Trophoblast cell (in vitro differentiated cells and primary cell): ENCODE results near the gene SPDYE16.
"Not testable (repeated sequence)": the region's sequence is repeated elsewhere in the genome, so short reads cannot be mapped to it uniquely, and the experiment has no call there.

Experiments
- DNase-seq, 2 donors: peaks; one replicate each; pipeline ENCODE4 v3.0.0-alpha.2; 2016
- H2AFZ ChIP-seq: 2 replicates; pipeline ENCODE4 v1.6.1; 2013; ENCODE audit warnings: low read length, moderate library complexity, mild to moderate bottlenecking; ENCODE audit not compliant: insufficient read depth, poor library complexity
- H2AK5ac ChIP-seq: 2 replicates; pipeline ENCODE4 v1.6.1; 2013; ENCODE audit warnings: mild to moderate bottlenecking, low read length
- H2BK120ac ChIP-seq: 2 replicates; pipeline ENCODE4 v1.6.1; 2013; ENCODE audit warnings: low read length, mild to moderate bottlenecking, moderate library complexity; ENCODE audit not compliant: insufficient read depth, poor library complexity
- H2BK12ac ChIP-seq: 2 replicates; pipeline ENCODE4 v1.6.1; 2013; ENCODE audit warnings: mild to moderate bottlenecking, low read length, moderate library complexity
- H2BK5ac ChIP-seq: 2 replicates; pipeline ENCODE4 v1.6.1; 2013; ENCODE audit warnings: low read length, low read depth, moderate library complexity, mild to moderate bottlenecking; ENCODE audit not compliant: poor library complexity
- H3K14ac ChIP-seq: 2 replicates; pipeline ENCODE4 v1.6.1; 2013; ENCODE audit warnings: mild to moderate bottlenecking, low read length
- H3K18ac ChIP-seq: 2 replicates; pipeline ENCODE4 v1.6.1; 2013; ENCODE audit warnings: mild to moderate bottlenecking, low read length
- H3K23ac ChIP-seq: 2 replicates; pipeline ENCODE4 v1.6.1; 2013; ENCODE audit warnings: low read length
- H3K27ac ChIP-seq: 2 replicates; pipeline ENCODE4 v1.5.1; 2013; ENCODE audit warnings: low read depth, mild to moderate bottlenecking, inconsistent platforms, low read length, moderate library complexity
- H3K27me3 ChIP-seq: 2 replicates; pipeline ENCODE4 v1.6.1; 2013; ENCODE audit warnings: inconsistent platforms, mild to moderate bottlenecking, low read length, moderate library complexity; ENCODE audit not compliant: insufficient read depth
- H3K36me3 ChIP-seq, 2 experiments: 1 replicate in 1 of 2; 2 replicates in 1 of 2; pipeline ENCODE4 v1.6.1; 2013; ENCODE audit warnings: low read length in 2 of 2, mild to moderate bottlenecking in 2 of 2, moderate library complexity in 1 of 2; ENCODE audit not compliant: insufficient read depth in 2 of 2, control insufficient read depth in 1 of 2
- H3K4ac ChIP-seq: 2 replicates; pipeline ENCODE4 v1.6.1; 2013; ENCODE audit warnings: low read depth, mild to moderate bottlenecking, low read length, moderate library complexity
- H3K4me1 ChIP-seq, 2 experiments: 1 replicate in 1 of 2; 2 replicates in 1 of 2; pipeline ENCODE4 v1.6.1; 2013; ENCODE audit warnings: low read length in 2 of 2, mild to moderate bottlenecking in 2 of 2, moderate library complexity in 1 of 2; ENCODE audit not compliant: insufficient read depth in 2 of 2, control insufficient read depth in 1 of 2
- H3K4me2 ChIP-seq: 2 replicates; pipeline ENCODE4 v1.6.1; 2013; ENCODE audit warnings: inconsistent platforms, mild to moderate bottlenecking, low read length, moderate library complexity
- H3K4me3 ChIP-seq: 2 replicates; pipeline ENCODE4 v1.5.1; 2013; ENCODE audit warnings: mild to moderate bottlenecking, low read depth, low read length, inconsistent platforms
- H3K79me1 ChIP-seq: one replicate; pipeline ENCODE4 v1.6.1; 2013; ENCODE audit warnings: low read length
- H3K79me2 ChIP-seq: 2 replicates; pipeline ENCODE4 v1.6.1; 2013; ENCODE audit warnings: low read length, mild to moderate bottlenecking; ENCODE audit not compliant: control insufficient read depth, insufficient read depth, poor library complexity
- H3K9ac ChIP-seq: 2 replicates; pipeline ENCODE4 v1.6.1; 2013; ENCODE audit warnings: mild to moderate bottlenecking, low read length
- H3K9me3 ChIP-seq: 2 replicates; pipeline ENCODE4 v1.6.1; 2013; ENCODE audit warnings: low read depth, mild to moderate bottlenecking, control low read depth, inconsistent platforms, low read length; ENCODE audit not compliant: insufficient read depth
- H4K12ac ChIP-seq: 2 replicates; pipeline ENCODE4 v1.6.1; 2013; ENCODE audit warnings: low read depth, mild to moderate bottlenecking, low read length, moderate library complexity
- H4K8ac ChIP-seq: 2 replicates; pipeline ENCODE4 v1.6.1; 2013; ENCODE audit warnings: low read depth, mild to moderate bottlenecking, low read length, moderate library complexity
- H4K91ac ChIP-seq: one replicate; pipeline ENCODE4 v1.6.1; 2013; ENCODE audit warnings: low read depth, mild to moderate bottlenecking, low read length, moderate library complexity
- WGBS: extraction: QIAGEN DNeasy Blood & Tissue Kit; methylation state at CpG from one replicate; pipeline ENCODE4 v1.1.7; 2013; ENCODE audit warnings: missing lambda C conversion rate; ENCODE audit not compliant: insufficient read length, insufficient coverage; ENCODE audit errors: extremely low coverage; 5-methylcytosine and 5-hydroxymethylcytosine counted together

Gene SPDYE16

DNA sequence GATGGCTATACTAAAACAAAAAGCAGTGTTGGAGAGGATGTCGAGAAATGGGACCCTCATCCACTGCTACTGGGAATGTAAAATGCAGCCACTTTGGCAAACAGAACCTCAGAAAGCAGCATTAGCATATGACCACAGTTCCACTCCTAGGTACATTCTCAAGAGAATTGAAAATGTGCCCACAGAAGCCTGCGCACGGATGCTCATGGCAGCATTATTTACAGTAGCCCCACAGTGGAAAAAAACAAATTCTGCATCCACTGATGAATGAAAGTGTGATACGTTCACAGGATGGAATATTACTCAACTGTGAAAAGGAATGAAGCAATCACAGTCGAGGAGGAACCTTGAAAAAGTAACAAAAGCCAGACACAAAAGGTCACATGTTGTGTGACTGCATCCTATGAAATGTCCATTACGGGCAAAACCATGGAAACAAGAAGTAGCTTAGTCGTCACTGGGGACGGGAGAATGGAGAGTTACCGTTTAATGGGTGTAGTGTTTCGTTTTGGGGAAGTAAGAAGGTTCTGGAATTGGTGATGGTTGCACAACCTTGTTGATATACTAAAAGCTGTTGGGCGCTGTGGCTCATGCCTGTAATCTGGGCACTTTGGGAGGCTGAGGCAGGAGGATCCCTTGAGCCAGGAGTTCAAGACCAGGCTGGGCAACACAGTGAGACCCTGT lies 35.2 kb downstream of the SPDYE16 start:
- Histone ChIP-seq H3K27ac (no peak overlapping the region), H3K79me2 (no peaks in the 10 kb centered on the region), H3K4me1 (peaks cover 9 to 10% of the 10 kb centered on the region in 2 experiments), H3K4me3 (no peak overlapping the region), H3K9me3 (no peaks in the 10 kb centered on the region), H2AK5ac (no peak overlapping the region), H3K79me1 (no peaks in the 10 kb centered on the region), H3K23ac (no peak overlapping the region), H2BK12ac (no peak overlapping the region), H3K14ac (no peak overlapping the region), H3K27me3 (no peaks in the 10 kb centered on the region), H3K9ac (no peak overlapping the region), H3K36me3 (peaks cover 12 to 18% of the 10 kb centered on the region in 2 experiments), H2BK5ac (no peak overlapping the region), H4K12ac (no peak overlapping the region), H4K91ac (no peak overlapping the region), H4K8ac (no peak overlapping the region), H3K18ac (no peak overlapping the region), H2AFZ (no peak overlapping the region), H3K4me2 (no peak overlapping the region), H2BK120ac (no peak overlapping the region), H3K4ac (no peak overlapping the region)
- peak; percentile 45 to 76 for DNase-seq
- WGBS = 100% methylated on average over 3 of the region's 11 CpGs

DNA sequence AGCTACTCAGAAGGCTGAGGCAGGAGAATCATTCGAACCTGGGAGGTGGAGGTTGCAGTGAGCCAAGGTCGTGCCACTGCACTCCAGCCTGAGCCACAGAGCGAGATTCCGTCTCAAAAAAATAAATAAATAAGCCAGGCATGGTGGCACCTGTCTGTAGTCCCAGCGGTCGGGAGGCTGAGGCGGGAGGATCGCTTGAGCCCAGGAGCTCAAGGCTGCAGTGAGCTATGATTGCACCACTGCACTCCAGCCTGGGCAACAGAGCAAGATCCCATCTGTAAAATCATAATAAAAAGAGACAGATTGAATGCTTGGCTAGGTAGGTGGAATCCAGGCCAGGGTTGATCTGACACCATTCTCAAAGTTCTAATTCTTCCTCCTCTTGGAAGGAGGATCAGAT lies 36.5 kb downstream of the SPDYE16 start:
- not testable (repeated sequence) for H3K23ac ChIP-seq, H2BK5ac ChIP-seq, H3K18ac ChIP-seq, H4K8ac ChIP-seq, H3K27ac ChIP-seq, H3K4me2 ChIP-seq, H3K4me3 ChIP-seq, H3K4me1 ChIP-seq, H2BK12ac ChIP-seq, H2BK120ac ChIP-seq, H3K79me1 ChIP-seq, H3K27me3 ChIP-seq, H4K91ac ChIP-seq, H2AK5ac ChIP-seq, H3K79me2 ChIP-seq, H3K9ac ChIP-seq, H4K12ac ChIP-seq, H3K9me3 ChIP-seq, DNase-seq, H3K14ac ChIP-seq, H3K4ac ChIP-seq, H2AFZ ChIP-seq
- no CpG with 5 or more reads among the region's 8 CpGs for WGBS
- peaks cover 18 to 23% of the 10 kb centered on the region in 2 experiments for H3K36me3 ChIP-seq

DNA sequence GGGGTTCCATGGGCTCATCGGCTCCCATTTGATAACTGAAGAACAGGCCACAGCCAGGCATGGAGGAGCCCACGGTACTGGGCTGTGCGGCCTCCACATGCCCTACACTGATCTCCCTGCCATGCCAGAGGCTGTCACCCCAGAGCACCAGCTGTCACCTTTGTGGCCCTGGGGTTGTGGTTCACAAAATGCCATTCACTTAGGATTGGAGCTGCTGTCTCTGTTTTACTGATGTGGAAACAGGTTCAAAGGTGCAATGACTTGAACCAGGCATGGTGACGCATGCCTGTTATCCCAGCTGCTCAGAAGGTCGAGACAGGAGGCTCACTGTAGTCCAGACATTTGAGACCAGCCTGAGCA lies 37.0 kb downstream of the SPDYE16 start:
- Histone ChIP-seq H3K4me1 (peaks cover 9 to 10% of the 10 kb centered on the region in 2 experiments), H3K4ac (no peak overlapping the region), H2AFZ (no peak overlapping the region), H4K91ac (no peak overlapping the region), H3K27me3 (no peaks in the 10 kb centered on the region), H2BK12ac (no peak overlapping the region), H3K36me3 (peaks cover 19 to 23% of the 10 kb centered on the region in 2 experiments), H4K8ac (no peak overlapping the region), H3K4me2 (no peak overlapping the region), H3K79me2 (no peaks in the 10 kb centered on the region), H3K9me3 (no peaks in the 10 kb centered on the region), H2AK5ac (no peak overlapping the region), H3K14ac (no peak overlapping the region), H3K18ac (no peak overlapping the region), H3K9ac (no peak overlapping the region), H3K27ac (no peak overlapping the region), H4K12ac (no peak overlapping the region), H2BK5ac (no peak overlapping the region), H3K79me1 (no peaks in the 10 kb centered on the region), H2BK120ac (no peak overlapping the region), H3K23ac (no peak overlapping the region), H3K4me3 (no peak overlapping the region)
- DNase-seq = no peak
- WGBS = no CpG with 5 or more reads among the region's 5 CpGs

DNA sequence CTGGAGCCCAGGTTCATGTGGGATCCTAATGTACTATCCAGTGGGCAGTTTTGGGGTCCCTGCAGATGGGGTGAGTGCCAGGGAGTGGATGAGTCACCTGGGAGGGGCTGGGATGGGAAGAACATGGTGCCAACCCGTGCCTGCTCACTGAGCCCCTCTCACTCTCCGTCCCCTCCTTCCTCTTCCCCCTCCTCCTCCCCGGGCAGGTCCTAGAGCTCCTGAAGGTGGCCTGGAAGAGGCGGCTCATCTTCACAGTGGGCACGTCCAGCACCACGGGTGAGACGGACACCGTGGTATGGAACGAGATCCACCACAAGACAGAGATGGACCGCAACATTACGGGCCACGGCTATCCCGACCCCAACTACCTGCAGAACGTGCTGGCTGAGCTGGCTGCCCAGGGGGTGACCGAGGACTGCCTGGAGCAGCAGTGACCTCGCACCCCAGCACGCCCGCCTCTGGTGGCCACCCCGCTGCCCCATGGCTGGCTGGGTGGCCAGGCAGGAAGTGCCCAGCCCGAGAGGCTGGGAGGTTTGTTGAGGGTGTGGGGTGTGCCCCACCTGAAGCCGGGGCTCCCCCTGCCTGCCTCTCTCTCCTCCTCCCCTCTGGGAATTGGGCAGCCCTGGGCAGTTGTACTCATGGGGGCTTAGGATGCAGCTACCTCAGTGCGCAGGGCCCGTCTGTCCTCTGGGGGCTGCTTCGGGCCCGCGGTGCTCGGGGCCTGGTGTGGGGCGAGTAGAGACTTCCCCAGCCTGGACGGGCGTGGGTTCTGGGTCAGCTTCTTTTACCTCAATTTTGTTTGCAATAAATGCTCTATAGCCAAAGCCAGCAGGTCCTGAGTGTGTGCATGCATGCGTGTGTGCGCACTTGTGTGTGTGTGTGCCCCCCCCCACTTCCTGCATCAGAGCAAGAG lies 37.7 kb downstream of the SPDYE16 start:
- Histone ChIP-seq H3K23ac (no peak overlapping the region), H3K27ac (no peak overlapping the region), H4K12ac (no peak overlapping the region), H3K36me3 (peaks cover 21 to 23% of the 10 kb centered on the region in 2 experiments), H2AK5ac (no peak overlapping the region), H4K91ac (no peak overlapping the region), H3K4me3 (no peak overlapping the region), H3K9me3 (no peaks in the 10 kb centered on the region), H4K8ac (no peak overlapping the region), H3K79me2 (no peaks in the 10 kb centered on the region), H3K4ac (no peak overlapping the region), H2BK120ac (no peak overlapping the region), H3K79me1 (no peaks in the 10 kb centered on the region), H2AFZ (no peak overlapping the region), H2BK5ac (no peak overlapping the region), H3K27me3 (no peaks in the 10 kb centered on the region), H3K4me1 (peaks cover 7% of the 10 kb centered on the region in 2 experiments), H3K9ac (no peak overlapping the region), H2BK12ac (no peak overlapping the region), H3K14ac (no peak overlapping the region), H3K4me2 (no peak overlapping the region), H3K18ac (no peak overlapping the region)
- WGBS = no CpG with 5 or more reads among the region's 32 CpGs
- DNase-seq = no peak
